Kidney (tissue), 14 donors: ENCODE data around the gene CLDN22. TPM values are rescaled to one million over a fixed set of nuclear protein-coding genes. Genes with fewer than 3 reads are reported as not detected.

Source experiments
- DNase-seq, 5 donors: peaks; one replicate each; pipeline ENCODE4 v3.0.0-alpha.2; 2013 to 2020
- FAIRE-seq: peaks from 2 replicates; lab custom pipeline; 2012; peaks lifted over from hg19 to GRCh38; lab: Jason Lieb, UNC
- H3K27ac ChIP-seq, 2 donors: one replicate each; pipeline ENCODE4 v1.7.0; 2013; ENCODE audit warnings: low read depth in 2 of 2, low read length in 2 of 2, inconsistent platforms in 1 of 2
- H3K27me3 ChIP-seq: one replicate; pipeline ENCODE4 v1.7.1; 2013; ENCODE audit warnings: low read length, inconsistent platforms; ENCODE audit not compliant: control insufficient read depth, insufficient read depth
- H3K36me3 ChIP-seq, 3 donors: one replicate each; pipeline versions ENCODE4 v1.7.0 to v1.7.1; 2013; ENCODE audit warnings: low read length in 3 of 3, control low read depth in 1 of 3, inconsistent platforms in 1 of 3; ENCODE audit not compliant: insufficient read depth in 3 of 3, control insufficient read depth in 2 of 3
- H3K4me1 ChIP-seq, 3 donors: one replicate each; pipeline versions ENCODE4 v1.7.0 to v1.7.1; 2013; ENCODE audit warnings: low read length in 3 of 3, inconsistent platforms in 1 of 3, low read depth in 1 of 3; ENCODE audit not compliant: control insufficient read depth in 2 of 3, insufficient read depth in 2 of 3
- H3K4me3 ChIP-seq, 3 donors: one replicate each; pipeline versions ENCODE4 v1.7.0 to v1.8.1; 2013; ENCODE audit warnings: low read length in 3 of 3, control low read depth in 1 of 3, inconsistent platforms in 1 of 3
- H3K9ac ChIP-seq, 3 donors: one replicate each; pipeline versions ENCODE4 v1.7.0 to v1.7.1; 2013; ENCODE audit warnings: low read length in 3 of 3, control low read depth in 1 of 3, inconsistent platforms in 1 of 3
- H3K9me3 ChIP-seq, 3 donors: one replicate each; pipeline versions ENCODE4 v1.7.0 to v1.7.1; 2013; ENCODE audit warnings: low read length in 3 of 3, control low read depth in 1 of 3, inconsistent platforms in 1 of 3; ENCODE audit not compliant: control insufficient read depth in 2 of 3, insufficient read depth in 1 of 3
- intact Hi-C: fragments of 100-400 bp; cut with DNase I; formaldehyde crosslinking; loops from one replicate; pipeline ENCODE4 v1.11.1; 2022
- polyA plus RNA-seq: library from polyadenylated mRNA; stranded (reverse); fragments of 350-450 nt; fragmentation: Illumina TruSeq; extraction: RNeasy Lipid Tissue Mini Kit (QIAGEN cat#74804); gene quantifications from one replicate; pipeline ENCODE4 v1.2.3, GENCODE V29; 2014; ENCODE audit warnings: low read depth, low replicate concordance; ENCODE audit not compliant: insufficient read depth
- total RNA-seq: library from RNA; stranded (reverse); fragmentation: NEBNext Ultra II Directional; extraction: Animal tissue kit (Norgen Biotek cat#: 25700); gene quantifications from one replicate; pipeline ENCODE4 v1.2.1, GENCODE V29; 2021
- TF ChIP-seq, protein P1 (sequence below): IDR thresholded peaks from 3 replicates; pipeline ENCODE4 v1.5.1; 2012; ENCODE audit warnings: mild to moderate bottlenecking, moderate library complexity, borderline replicate concordance; ENCODE audit not compliant: insufficient read depth; ENCODE audit errors: extremely low read depth
- donor health status: control.
- donor health status: control.
- donor health status: control.
- donor health status: control.
- donor health status: control.
- donor health status: DM: yes; HTN: yes; CAD: no.
- donor health status: Normal renal cell carcinoma (clear cell type).

CLDN22 gene
- total and polyA plus RNA-seq, 2 donors from 2014 or later = 0.39 TPM; not detected in 1

DNA sequence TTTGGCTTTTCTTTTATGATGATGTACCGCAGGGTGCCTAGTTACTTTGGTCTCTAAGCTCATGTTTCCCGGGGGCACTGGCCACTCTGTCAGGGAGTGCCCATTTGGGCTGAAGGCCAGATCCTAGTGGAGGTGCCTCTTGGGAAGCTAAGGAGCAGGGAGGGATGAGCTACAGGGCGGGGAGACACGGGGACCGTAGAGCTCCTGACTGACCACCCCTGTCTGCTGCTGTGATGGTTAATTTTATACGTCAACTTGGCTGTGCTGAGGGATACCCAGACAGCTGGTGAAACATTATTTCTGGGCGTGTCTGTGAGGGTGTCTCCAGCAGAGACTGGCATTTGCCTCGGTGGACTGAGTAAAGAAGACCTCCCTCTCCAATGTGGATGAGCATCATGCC is 27.1 kb upstream of the CLDN22 start:
- Histone ChIP-seq H3K27ac (peak overlapping the region in 1 of 2 donors; percentile 26), H3K9ac (no peak overlapping the region), H3K9me3 (no peaks in the 10 kb centered on the region), H3K36me3 (no peaks in the 10 kb centered on the region), H3K4me1 (peaks cover 0 to 4% (median 0%) of the 10 kb centered on the region in 3 donors), H3K4me3 (no peak overlapping the region), H3K27me3 (no peaks in the 10 kb centered on the region)
- TF ChIP-seq, protein P1, sequence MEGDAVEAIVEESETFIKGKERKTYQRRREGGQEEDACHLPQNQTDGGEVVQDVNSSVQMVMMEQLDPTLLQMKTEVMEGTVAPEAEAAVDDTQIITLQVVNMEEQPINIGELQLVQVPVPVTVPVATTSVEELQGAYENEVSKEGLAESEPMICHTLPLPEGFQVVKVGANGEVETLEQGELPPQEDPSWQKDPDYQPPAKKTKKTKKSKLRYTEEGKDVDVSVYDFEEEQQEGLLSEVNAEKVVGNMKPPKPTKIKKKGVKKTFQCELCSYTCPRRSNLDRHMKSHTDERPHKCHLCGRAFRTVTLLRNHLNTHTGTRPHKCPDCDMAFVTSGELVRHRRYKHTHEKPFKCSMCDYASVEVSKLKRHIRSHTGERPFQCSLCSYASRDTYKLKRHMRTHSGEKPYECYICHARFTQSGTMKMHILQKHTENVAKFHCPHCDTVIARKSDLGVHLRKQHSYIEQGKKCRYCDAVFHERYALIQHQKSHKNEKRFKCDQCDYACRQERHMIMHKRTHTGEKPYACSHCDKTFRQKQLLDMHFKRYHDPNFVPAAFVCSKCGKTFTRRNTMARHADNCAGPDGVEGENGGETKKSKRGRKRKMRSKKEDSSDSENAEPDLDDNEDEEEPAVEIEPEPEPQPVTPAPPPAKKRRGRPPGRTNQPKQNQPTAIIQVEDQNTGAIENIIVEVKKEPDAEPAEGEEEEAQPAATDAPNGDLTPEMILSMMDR = no peak
- no peak for DNase-seq
- intact Hi-C loops = no loop called here
- no peak for FAIRE-seq

DNA sequence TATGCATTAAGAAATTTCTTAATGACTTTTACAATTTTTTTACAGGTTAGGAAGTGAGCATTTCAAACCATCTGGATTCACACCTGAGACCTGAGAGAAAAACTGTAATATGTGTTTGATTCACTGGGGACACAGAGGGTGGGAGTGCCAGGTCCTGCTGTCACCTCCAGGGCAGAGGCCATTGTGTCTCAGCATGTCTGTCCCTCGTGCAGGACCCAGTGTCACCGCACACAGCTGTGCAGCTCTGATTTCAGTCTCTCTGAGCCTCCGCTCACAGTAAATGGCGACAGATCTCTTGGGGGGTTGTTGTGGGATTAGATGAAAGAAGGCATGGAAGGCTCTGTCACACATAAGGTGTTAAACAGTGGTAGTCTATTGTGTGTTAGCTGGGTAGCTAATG is 25.2 kb upstream of the CLDN22 start:
- intact Hi-C loops = no loop called here
- Histone ChIP-seq H3K9me3 (no peaks in the 10 kb centered on the region), H3K27me3 (no peaks in the 10 kb centered on the region), H3K27ac (no peak overlapping the region), H3K4me3 (no peak overlapping the region), H3K4me1 (peaks cover 0 to 4% (median 0%) of the 10 kb centered on the region in 3 donors), H3K36me3 (no peaks in the 10 kb centered on the region), H3K9ac (no peak overlapping the region)
- TF ChIP-seq, protein P1 = no peak
- no peak for FAIRE-seq
- DNase-seq = peak in 1 of 5 donors; percentile 19

DNA sequence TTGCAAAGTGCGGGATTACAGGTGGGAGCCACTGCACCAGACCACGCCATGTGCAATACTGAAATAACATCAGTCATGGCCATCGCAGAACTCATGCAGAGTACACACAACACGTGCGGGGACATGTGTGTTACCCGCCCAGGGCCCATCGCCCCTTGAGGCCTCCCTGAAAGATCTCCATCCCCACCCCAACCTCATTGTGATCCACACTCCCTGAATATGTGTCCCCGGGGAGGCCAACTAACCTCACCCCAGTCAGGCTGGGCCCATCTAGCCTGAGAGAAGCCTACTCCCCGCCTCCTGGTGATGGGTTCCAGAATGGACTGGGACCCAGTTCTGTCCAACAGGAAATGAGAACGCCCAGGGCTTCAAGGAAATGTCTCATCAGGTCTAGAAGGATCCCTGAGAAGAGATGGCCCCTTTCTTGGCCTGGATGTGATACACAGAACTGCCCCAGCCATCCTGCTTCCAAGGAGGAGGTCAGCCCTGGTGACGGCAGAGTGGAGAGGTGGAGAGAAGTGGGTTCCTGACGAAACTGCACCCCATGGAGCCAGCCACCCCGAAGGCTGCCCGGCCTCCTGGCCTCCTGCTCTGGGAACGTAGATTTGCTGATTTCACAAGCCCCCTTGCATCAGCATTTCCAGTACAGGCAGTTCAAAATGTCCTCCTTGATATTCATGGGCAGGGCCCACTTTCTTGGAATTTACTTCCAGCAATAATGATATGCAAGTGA is 24.6 kb upstream of the CLDN22 start:
- intact Hi-C loops = no loop called here
- H3K4me1 ChIP-seq = peaks cover 0 to 4% (median 0%) of the 10 kb centered on the region in 3 donors
- TF ChIP-seq, protein P1 = no peak
- no peaks in the 10 kb centered on the region for H3K9me3 ChIP-seq
- DNase-seq (peak in 1 of 5 donors; percentile 40), FAIRE-seq (no peak)
- no peaks in the 10 kb centered on the region for H3K27me3 ChIP-seq
- no peak overlapping the region for H3K27ac ChIP-seq
- no peaks in the 10 kb centered on the region for H3K36me3 ChIP-seq
- H3K4me3 ChIP-seq = no peak overlapping the region
- no peak overlapping the region for H3K9ac ChIP-seq
